Karpas-422 (cell line): Measurements from ENCODE around the gene CAMSAP1. TPM values are rescaled to one million over a fixed set of nuclear protein-coding genes. Genes with fewer than 3 reads are reported as not detected.
A peak's percentile ranks its signal among the peaks of the same experiment; 100 is the strongest.

Source experiments
- DNase-seq: peaks from one replicate; pipeline ENCODE4 v3.0.0-alpha.2; 2015
- H2AFZ ChIP-seq: fragments of 200-600 bp; sonication (generic); 2 replicates; pipeline ENCODE4 v1.6.1; 2014; ENCODE audit warnings: antibody characterized with exemption, low read length, mixed read lengths
- H3K27ac ChIP-seq: fragments of 200-600 bp; sonication (generic); 2 replicates; pipeline ENCODE4 v1.5.1; 2014; ENCODE audit warnings: mild to moderate bottlenecking, low read length, moderate library complexity
- H3K27me3 ChIP-seq: fragments of 200-600 bp; sonication (generic); 2 replicates; pipeline ENCODE4 v1.6.1; 2014; ENCODE audit warnings: low read length, mixed read lengths
- H3K36me3 ChIP-seq: fragments of 200-600 bp; sonication (generic); 2 replicates; pipeline ENCODE4 v1.6.1; 2014; ENCODE audit warnings: low read length, mixed read lengths; ENCODE audit not compliant: insufficient read depth
- H3K4me1 ChIP-seq: fragments of 200-600 bp; sonication (generic); 2 replicates; pipeline ENCODE4 v1.6.1; 2014; ENCODE audit warnings: mild to moderate bottlenecking, low read length, mixed read lengths
- H3K4me2 ChIP-seq: fragments of 200-600 bp; sonication (generic); 2 replicates; pipeline ENCODE4 v1.6.1; 2014; ENCODE audit warnings: low read length, low read depth, mild to moderate bottlenecking; ENCODE audit not compliant: poor library complexity, severe bottlenecking
- H3K4me3 ChIP-seq: fragments of 200-600 bp; sonication (generic); 2 replicates; pipeline ENCODE4 v1.5.1; 2014; ENCODE audit warnings: mild to moderate bottlenecking, antibody characterized with exemption, low read length, mixed read lengths
- H3K79me2 ChIP-seq: fragments of 200-600 bp; sonication (generic); 2 replicates; pipeline ENCODE4 v1.6.1; 2014; ENCODE audit warnings: mild to moderate bottlenecking, low read length, mixed read lengths
- H3K9ac ChIP-seq: fragments of 200-600 bp; sonication (generic); 2 replicates; pipeline ENCODE4 v1.6.0; 2014; ENCODE audit warnings: low read length
- H3K9me2 ChIP-seq: fragments of 200-600 bp; sonication (generic), shearing (Covaris generic); replicated peaks from 2 replicates; pipeline ENCODE4 v1.6.0; 2014; ENCODE audit warnings: mild to moderate bottlenecking, low read length, moderate library complexity; ENCODE audit not compliant: insufficient read depth
- H3K9me3 ChIP-seq: fragments of 300-700, 200-600 bp; sonication (generic); 2 replicates; pipeline ENCODE4 v1.6.1; 2014; ENCODE audit warnings: low read length, mixed read lengths
- H4K20me1 ChIP-seq: fragments of 200-600 bp; sonication (generic); 2 replicates; pipeline ENCODE4 v1.6.1; 2014; ENCODE audit warnings: mild to moderate bottlenecking, antibody characterized with exemption, low read length, low read depth; ENCODE audit not compliant: insufficient read depth
- total RNA-seq: library from RNA; depleted of rRNA; stranded (reverse); fragments of >200 nt; shearing (Covaris generic); gene quantifications from 2 replicates; pipeline ENCODE4 v1.2.3, GENCODE V29; 2014; ENCODE audit warnings: low replicate concordance

The CAMSAP1 gene
- total RNA-seq, 1 experiment from 2014 or later, result 26.9 TPM

DNA sequence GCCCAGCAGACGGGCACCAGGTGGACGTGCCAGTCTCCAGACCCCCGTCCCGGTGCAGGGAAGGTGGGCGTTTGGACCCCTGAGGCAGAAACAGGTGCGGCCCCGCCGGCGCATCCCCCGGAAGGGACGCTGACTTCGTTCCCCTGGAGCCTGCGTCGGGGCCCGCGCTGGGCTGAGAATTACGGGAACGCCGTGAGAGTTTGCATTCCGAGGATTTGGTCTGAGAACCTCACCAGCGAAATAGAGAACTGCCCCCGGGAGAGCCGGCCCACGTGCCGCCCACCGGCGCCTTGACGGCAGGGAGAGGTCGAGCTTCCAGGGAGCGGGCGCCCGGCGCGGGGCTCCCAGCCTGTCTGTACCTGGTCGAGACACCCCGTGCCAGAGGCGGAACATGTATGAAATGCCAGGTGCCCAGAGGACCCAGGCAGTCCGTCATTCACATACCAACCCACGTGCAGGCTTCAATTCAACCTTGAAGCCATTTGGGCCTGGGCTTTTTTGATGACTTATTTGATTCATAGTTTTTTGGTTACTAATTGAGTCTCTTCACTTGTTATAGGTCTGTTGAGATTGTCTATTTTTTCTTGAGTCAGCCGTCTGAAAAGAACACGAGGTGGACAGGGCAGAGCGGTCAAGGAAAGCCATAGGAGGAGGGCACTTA lies 877 bp upstream of the CAMSAP1 start:
- peaks cover 22% of the 10 kb centered on the region for H3K36me3 ChIP-seq
- peak overlapping the region; percentile 73 for H3K9ac ChIP-seq
- no peak overlapping the region for H3K27ac ChIP-seq
- H3K27me3 ChIP-seq, result no peaks in the 10 kb centered on the region
- peaks cover 24% of the 10 kb centered on the region for H4K20me1 ChIP-seq
- no peak for DNase-seq
- peaks cover 63% of the 10 kb centered on the region for H3K79me2 ChIP-seq
- no peak overlapping the region for H2AFZ ChIP-seq
- peaks cover 34% of the 10 kb centered on the region for H3K4me1 ChIP-seq
- H3K4me3 ChIP-seq, result peak overlapping the region; percentile 76
- peak overlapping the region; percentile 96 for H3K4me2 ChIP-seq
- H3K9me3 ChIP-seq, result no peaks in the 10 kb centered on the region
- no peaks in the 10 kb centered on the region for H3K9me2 ChIP-seq

- peaks cover 24% of the 10 kb centered on the region for H4K20me1 ChIP-seq
- H2AFZ ChIP-seq, result no peak overlapping the region
- peak overlapping the region; percentile 59 for H3K9ac ChIP-seq
- no peaks in the 10 kb centered on the region for H3K27me3 ChIP-seq
- peaks cover 75% of the 10 kb centered on the region for H3K79me2 ChIP-seq
- H3K4me2 ChIP-seq, result no peak overlapping the region
- peaks cover 19% of the 10 kb centered on the region for H3K36me3 ChIP-seq
- peak; percentile 68 for DNase-seq
- no peaks in the 10 kb centered on the region for H3K9me2 ChIP-seq
- peak overlapping the region; percentile 63; the same call in 1 of the 2 replicates for H3K4me3 ChIP-seq
- peaks cover 34% of the 10 kb centered on the region for H3K4me1 ChIP-seq
- no peak overlapping the region for H3K27ac ChIP-seq
- no peaks in the 10 kb centered on the region for H3K9me3 ChIP-seq
Measured at GRCh38 chr9:135907006-135907430, 328 bp downstream of the CAMSAP1 start.

DNA sequence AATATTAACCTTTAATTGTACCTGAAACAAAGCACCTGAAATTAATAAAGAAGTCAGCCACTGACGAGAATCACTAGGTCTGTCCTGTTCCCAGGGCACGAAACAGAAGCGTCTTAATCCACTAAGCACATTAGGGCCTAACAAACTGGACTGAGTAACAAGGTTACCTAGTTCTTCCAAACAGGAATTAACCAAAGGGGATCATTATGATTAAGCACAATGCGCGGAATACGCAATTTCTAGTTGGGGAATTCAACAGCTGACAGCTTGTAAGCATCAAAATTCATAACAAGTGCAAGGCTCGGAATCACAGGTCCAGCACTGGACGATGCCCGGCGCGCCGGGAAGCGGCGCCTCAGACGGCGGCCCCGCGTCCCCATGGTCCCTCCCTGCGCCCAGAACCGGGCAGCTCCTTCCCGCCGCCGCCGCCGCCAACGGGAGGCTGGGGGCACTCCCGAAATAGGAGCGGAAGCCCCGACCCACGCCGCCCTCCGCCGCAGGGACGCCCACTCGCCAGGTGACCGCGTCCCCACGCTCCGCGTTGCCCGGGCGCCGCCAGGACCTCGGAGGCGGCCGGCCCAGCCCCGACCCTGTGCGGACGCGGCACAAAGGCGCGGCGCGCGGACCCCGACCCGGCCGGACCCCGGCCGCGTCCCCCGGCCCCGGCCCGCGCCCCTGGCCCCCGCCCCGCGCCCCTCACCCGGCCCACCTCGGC lies 898 bp downstream of the CAMSAP1 start:
- Histone ChIP-seq H2AFZ (no peak overlapping the region), H3K4me2 (peak overlapping the region; percentile 93)
- DNase-seq, result no peak

GRCh38 chr9:135905380-135906258 lies 1.7 kb downstream of the CAMSAP1 start:
- H3K27me3 ChIP-seq, result no peaks in the 10 kb centered on the region
- DNase-seq, result peak; percentile 66
- no peak overlapping the region for H2AFZ ChIP-seq
- no peaks in the 10 kb centered on the region for H3K9me2 ChIP-seq
- peak overlapping the region; percentile 59 for H3K9ac ChIP-seq
- peak overlapping the region; percentile 35 for H3K27ac ChIP-seq
- H3K4me1 ChIP-seq, result peaks cover 34% of the 10 kb centered on the region
- no peaks in the 10 kb centered on the region for H3K9me3 ChIP-seq
- peak overlapping the region; percentile 93 for H3K4me2 ChIP-seq
- peaks cover 86% of the 10 kb centered on the region for H3K79me2 ChIP-seq
- H4K20me1 ChIP-seq, result peaks cover 24% of the 10 kb centered on the region
- peaks cover 11% of the 10 kb centered on the region for H3K36me3 ChIP-seq
- peak overlapping the region; percentile 63 for H3K4me3 ChIP-seq

More for the DNA sequence above, 898 bp downstream of the CAMSAP1 start:
- Histone ChIP-seq H3K79me2 (peaks cover 81% of the 10 kb centered on the region), H3K4me1 (peaks cover 34% of the 10 kb centered on the region), H3K9me2 (no peaks in the 10 kb centered on the region), H3K9me3 (no peaks in the 10 kb centered on the region), H4K20me1 (peaks cover 24% of the 10 kb centered on the region), H3K9ac (peak overlapping the region; percentile 59), H3K27ac (peak overlapping the region; percentile 3; the same call in 1 of the 2 replicates), H3K4me3 (peak overlapping the region; percentile 63), H3K36me3 (peaks cover 16% of the 10 kb centered on the region), H3K27me3 (no peaks in the 10 kb centered on the region)

- Histone ChIP-seq H3K27ac (no peak overlapping the region), H3K9ac (no peak overlapping the region), H3K4me2 (no peak overlapping the region), H3K4me1 (peaks cover 28% of the 10 kb centered on the region), H2AFZ (no peak overlapping the region), H3K27me3 (no peaks in the 10 kb centered on the region), H3K4me3 (no peak overlapping the region), H3K9me2 (no peaks in the 10 kb centered on the region), H3K9me3 (no peaks in the 10 kb centered on the region), H4K20me1 (peaks cover 24% of the 10 kb centered on the region), H3K36me3 (no peaks in the 10 kb centered on the region; the same call in 1 of the 2 replicates), H3K79me2 (peaks cover 87% of the 10 kb centered on the region)
- no peak for DNase-seq
Measured at GRCh38 chr9:135903786-135904520, 3.4 kb downstream of the CAMSAP1 start.

DNA sequence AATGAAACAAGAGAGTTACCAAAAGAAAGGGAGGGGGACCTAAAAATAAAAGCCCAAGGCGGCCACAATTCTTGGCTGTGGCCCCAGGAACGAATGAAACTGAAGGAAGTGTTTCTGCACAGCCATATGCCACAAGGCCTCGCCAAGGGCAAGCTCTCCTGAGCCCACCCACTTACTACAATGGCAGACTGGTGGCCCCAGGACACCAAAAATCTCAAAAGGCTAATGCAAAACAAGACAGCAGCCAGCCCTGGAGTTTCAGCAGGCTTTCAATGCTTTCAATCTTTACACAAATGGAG lies 4.0 kb downstream of the CAMSAP1 start:
- H3K9me3 ChIP-seq, result no peaks in the 10 kb centered on the region
- H3K4me1 ChIP-seq, result peaks cover 22% of the 10 kb centered on the region
- no peak for DNase-seq
- no peak overlapping the region for H3K4me2 ChIP-seq
- H3K79me2 ChIP-seq, result peaks cover 87% of the 10 kb centered on the region
- no peaks in the 10 kb centered on the region for H3K9me2 ChIP-seq
- H3K4me3 ChIP-seq, result no peak overlapping the region
- no peak overlapping the region for H3K9ac ChIP-seq
- H3K27ac ChIP-seq, result no peak overlapping the region
- H2AFZ ChIP-seq, result no peak overlapping the region
- H3K36me3 ChIP-seq, result no peaks in the 10 kb centered on the region; the same call in 1 of the 2 replicates
- peaks cover 24% of the 10 kb centered on the region for H4K20me1 ChIP-seq
- H3K27me3 ChIP-seq, result no peaks in the 10 kb centered on the region

DNA sequence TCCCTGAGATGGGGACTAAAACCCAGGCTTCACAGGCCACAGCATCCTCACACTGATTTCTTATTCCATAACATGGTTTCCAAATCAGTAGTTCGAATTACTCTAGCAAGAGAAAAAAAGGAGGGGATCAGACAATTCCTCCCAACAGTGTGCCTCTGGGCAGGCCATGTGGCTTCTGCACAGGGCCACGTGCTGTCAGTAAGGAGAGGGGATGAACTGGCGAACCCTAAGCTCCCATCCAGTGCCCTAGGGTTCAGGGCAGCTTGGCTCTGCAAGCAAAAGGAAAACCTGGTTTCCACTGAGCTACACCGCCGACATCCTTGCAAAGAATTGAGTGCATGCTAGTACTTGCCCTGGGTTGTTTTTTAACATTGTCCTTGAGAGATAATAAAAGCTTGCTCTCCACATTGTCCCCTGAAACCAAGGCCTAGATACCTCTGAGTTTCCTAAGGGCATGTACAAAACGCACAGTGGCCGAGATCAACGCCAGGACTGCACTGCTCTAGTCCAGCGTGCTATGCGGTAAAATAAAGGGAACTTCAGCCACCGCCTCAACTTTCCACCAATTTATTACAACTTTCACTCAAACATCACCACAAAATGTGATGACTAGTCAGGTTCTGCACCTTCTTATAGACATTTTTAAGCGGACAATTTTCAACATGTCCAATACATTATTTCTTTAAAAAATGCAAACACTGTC lies 4.5 kb downstream of the CAMSAP1 start:
- Histone ChIP-seq H3K27ac (no peak overlapping the region), H2AFZ (no peak overlapping the region), H3K4me2 (no peak overlapping the region), H3K27me3 (no peaks in the 10 kb centered on the region), H3K36me3 (no peaks in the 10 kb centered on the region; the same call in 1 of the 2 replicates), H4K20me1 (peaks cover 24% of the 10 kb centered on the region), H3K79me2 (peaks cover 87% of the 10 kb centered on the region), H3K9me2 (no peaks in the 10 kb centered on the region), H3K9ac (no peak overlapping the region), H3K4me3 (no peak overlapping the region), H3K9me3 (no peaks in the 10 kb centered on the region), H3K4me1 (peaks cover 17% of the 10 kb centered on the region)
- DNase-seq, result no peak
